HFFc6 (cell line): Measurements from ENCODE around the gene MYO1D. TPM values are rescaled to one million over a fixed set of nuclear protein-coding genes. Genes with fewer than 3 reads are reported as not detected.
"Not testable (repeated sequence)": the region's sequence is repeated elsewhere in the genome, so short reads cannot be mapped to it uniquely, and the experiment has no call there.

Experiments used
- DNase-seq: peaks from one replicate; pipeline ENCODE4 v3.0.0-alpha.2; 2018
- H3K27ac Mint-ChIP-seq: 2 replicates; pipeline ENCODE4 v1.8.0; 2020; ENCODE audit warnings: mild to moderate bottlenecking, mixed read lengths
- H3K27me3 Mint-ChIP-seq: 2 replicates; pipeline ENCODE4 v1.8.0; 2021; ENCODE audit warnings: mild to moderate bottlenecking, moderate library complexity, mixed read lengths; ENCODE audit not compliant: insufficient read depth
- H3K36me3 Mint-ChIP-seq: 2 replicates; pipeline ENCODE4 v1.8.0; 2021; ENCODE audit warnings: low read depth, mixed read lengths
- H3K4me1 Mint-ChIP-seq: 2 replicates; pipeline ENCODE4 v1.8.0; 2020; ENCODE audit warnings: low read depth, mixed read lengths
- H3K4me3 Mint-ChIP-seq: 2 replicates; pipeline ENCODE4 v1.8.0; 2020; ENCODE audit warnings: mild to moderate bottlenecking, moderate library complexity, mixed read lengths
- H3K9me3 Mint-ChIP-seq: 2 replicates; pipeline ENCODE4 v1.8.0; 2020; ENCODE audit warnings: mild to moderate bottlenecking, mixed read lengths
- total RNA-seq, 6 experiments: library from RNA; stranded (reverse); fragmentation: NEBNext Ultra II Directional; extraction: Animal tissue kit (Norgen Biotek cat#: 25700); gene quantifications; 2 replicates in 1 of 6; 3 replicates in 5 of 6; pipeline ENCODE4 v1.2.3, GENCODE V29; 2021
- TF ChIP-seq, protein P1 (sequence below): fragments of 200-600 bp; sonication (generic); IDR thresholded peaks from 2 replicates; pipeline ENCODE4 v1.5.0; 2021; ENCODE audit warnings: antibody characterized with exemption, mild to moderate bottlenecking

MYO1D gene
- total RNA-seq, 6 experiments from 2014 or later = 3.8 to 28.8 (median 4.8) TPM

DNA sequence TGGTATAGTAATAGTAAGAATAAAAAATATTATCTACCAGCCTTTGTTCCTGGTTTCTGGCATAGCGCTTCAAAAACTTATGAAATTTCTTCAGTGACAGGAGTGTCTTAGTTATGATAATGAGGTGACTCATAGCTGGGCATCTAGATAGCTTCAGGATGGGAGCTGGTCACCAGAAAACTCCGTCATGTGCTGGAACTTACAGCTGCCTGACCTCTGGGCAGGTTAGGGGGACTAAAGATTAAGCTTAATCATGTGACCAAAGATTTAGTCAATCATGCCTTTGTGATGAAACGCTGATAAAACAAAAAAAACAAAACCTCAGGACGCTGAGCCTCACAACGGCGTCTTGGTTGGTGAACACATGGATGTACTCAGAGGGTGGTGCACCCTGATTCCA, 154.2 kb downstream of the MYO1D start:
- H3K9me3 Mint-ChIP-seq = peaks cover 7% of the 10 kb centered on the region; the same call in 1 of the 2 replicates
- H3K27me3 Mint-ChIP-seq = no peaks in the 10 kb centered on the region
- no peaks in the 10 kb centered on the region for H3K4me1 Mint-ChIP-seq
- H3K36me3 Mint-ChIP-seq = peaks cover 9% of the 10 kb centered on the region; the same call in 1 of the 2 replicates
- TF ChIP-seq, protein P1, sequence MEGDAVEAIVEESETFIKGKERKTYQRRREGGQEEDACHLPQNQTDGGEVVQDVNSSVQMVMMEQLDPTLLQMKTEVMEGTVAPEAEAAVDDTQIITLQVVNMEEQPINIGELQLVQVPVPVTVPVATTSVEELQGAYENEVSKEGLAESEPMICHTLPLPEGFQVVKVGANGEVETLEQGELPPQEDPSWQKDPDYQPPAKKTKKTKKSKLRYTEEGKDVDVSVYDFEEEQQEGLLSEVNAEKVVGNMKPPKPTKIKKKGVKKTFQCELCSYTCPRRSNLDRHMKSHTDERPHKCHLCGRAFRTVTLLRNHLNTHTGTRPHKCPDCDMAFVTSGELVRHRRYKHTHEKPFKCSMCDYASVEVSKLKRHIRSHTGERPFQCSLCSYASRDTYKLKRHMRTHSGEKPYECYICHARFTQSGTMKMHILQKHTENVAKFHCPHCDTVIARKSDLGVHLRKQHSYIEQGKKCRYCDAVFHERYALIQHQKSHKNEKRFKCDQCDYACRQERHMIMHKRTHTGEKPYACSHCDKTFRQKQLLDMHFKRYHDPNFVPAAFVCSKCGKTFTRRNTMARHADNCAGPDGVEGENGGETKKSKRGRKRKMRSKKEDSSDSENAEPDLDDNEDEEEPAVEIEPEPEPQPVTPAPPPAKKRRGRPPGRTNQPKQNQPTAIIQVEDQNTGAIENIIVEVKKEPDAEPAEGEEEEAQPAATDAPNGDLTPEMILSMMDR = no peak
- DNase-seq = no peak
- no peak overlapping the region for H3K27ac Mint-ChIP-seq
- no peak overlapping the region for H3K4me3 Mint-ChIP-seq

GRCh38 chr17:32720671-32721070, 156.3 kb downstream of the MYO1D start:
- H3K36me3 Mint-ChIP-seq = peaks cover 5% of the 10 kb centered on the region; the same call in 1 of the 2 replicates
- TF ChIP-seq, protein P1 = no peak
- H3K9me3 Mint-ChIP-seq = peaks cover 4% of the 10 kb centered on the region; the same call in 1 of the 2 replicates
- no peak for DNase-seq
- H3K4me1 Mint-ChIP-seq = no peaks in the 10 kb centered on the region
- H3K4me3 Mint-ChIP-seq = no peak overlapping the region
- H3K27ac Mint-ChIP-seq = no peak overlapping the region
- H3K27me3 Mint-ChIP-seq = no peaks in the 10 kb centered on the region; the same call in 1 of the 2 replicates

- DNase-seq = no peak
- Mint-ChIP-seq H3K4me3 (no peak overlapping the region), H3K27me3 (no peaks in the 10 kb centered on the region; the same call in 1 of the 2 replicates), H3K4me1 (no peaks in the 10 kb centered on the region), H3K27ac (no peak overlapping the region), H3K36me3 (no peaks in the 10 kb centered on the region), H3K9me3 (no peaks in the 10 kb centered on the region)
- TF ChIP-seq, protein P1 = no peak
Measured at GRCh38 chr17:32719689-32720088, 157.2 kb downstream of the MYO1D start.

DNA sequence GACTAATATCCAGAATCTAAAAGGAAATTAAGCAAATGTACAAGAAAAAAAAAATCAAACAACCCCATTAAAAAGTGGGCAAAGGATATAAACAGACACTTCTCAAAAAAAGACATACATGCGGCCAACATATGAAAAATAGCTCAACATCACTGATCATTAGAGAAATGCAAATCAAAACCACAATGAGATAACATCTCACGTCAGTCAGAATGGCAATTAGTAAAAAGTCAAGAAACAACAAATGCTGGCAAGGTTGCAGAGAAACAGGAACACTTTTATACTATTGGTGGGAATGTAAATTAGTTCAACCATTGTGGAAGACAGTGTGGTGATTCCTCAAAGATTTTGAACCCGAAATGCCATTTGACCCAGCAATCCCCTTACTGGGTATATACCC, 162.0 kb downstream of the MYO1D start:
- not testable (repeated sequence) for H3K4me3 Mint-ChIP-seq, H3K9me3 Mint-ChIP-seq, H3K4me1 Mint-ChIP-seq, DNase-seq, H3K36me3 Mint-ChIP-seq, H3K27me3 Mint-ChIP-seq, H3K27ac Mint-ChIP-seq

GRCh38 chr17:32714206-32714605, 162.7 kb downstream of the MYO1D start:
- not testable (repeated sequence) for H3K4me1 Mint-ChIP-seq, H3K27ac Mint-ChIP-seq, DNase-seq, H3K9me3 Mint-ChIP-seq, H3K4me3 Mint-ChIP-seq, H3K27me3 Mint-ChIP-seq, H3K36me3 Mint-ChIP-seq

- Mint-ChIP-seq H3K9me3 (no peaks in the 10 kb centered on the region), H3K4me1 (no peaks in the 10 kb centered on the region), H3K4me3 (no peak overlapping the region), H3K27ac (no peak overlapping the region), H3K36me3 (no peaks in the 10 kb centered on the region), H3K27me3 (no peaks in the 10 kb centered on the region; the same call in 1 of the 2 replicates)
- DNase-seq = no peak
- TF ChIP-seq, protein P1 = no peak
Measured at GRCh38 chr17:32713081-32713480, 163.8 kb downstream of the MYO1D start.

DNA sequence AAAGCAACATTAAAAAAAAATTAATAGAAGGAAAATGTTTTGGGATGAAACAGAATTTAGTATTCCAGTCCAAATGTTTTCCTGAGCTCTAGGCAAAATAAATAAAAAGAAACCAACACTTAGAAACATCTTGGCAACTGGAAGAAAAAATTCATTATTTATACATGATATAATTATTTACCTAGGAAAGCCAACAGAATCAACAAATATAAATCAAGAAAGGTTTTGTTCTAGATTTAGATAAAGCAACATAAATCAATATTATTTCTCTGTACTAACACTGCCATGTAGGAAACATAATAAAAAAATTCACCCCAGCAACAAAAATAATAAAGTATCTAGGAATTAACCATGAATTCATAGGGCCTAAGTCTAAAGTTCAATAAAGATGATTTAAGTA, 167.4 kb downstream of the MYO1D start:
- no peak overlapping the region for H3K4me3 Mint-ChIP-seq
- H3K27ac Mint-ChIP-seq = no peak overlapping the region
- H3K36me3 Mint-ChIP-seq = no peaks in the 10 kb centered on the region
- H3K9me3 Mint-ChIP-seq = no peaks in the 10 kb centered on the region
- no peaks in the 10 kb centered on the region for H3K27me3 Mint-ChIP-seq
- DNase-seq = no peak
- H3K4me1 Mint-ChIP-seq = no peaks in the 10 kb centered on the region
- TF ChIP-seq, protein P1 = no peak
